GM23338 (cell line): ENCODE measurements around the gene TNS1. TPM values are rescaled to one million over a fixed set of nuclear protein-coding genes. Genes with fewer than 3 reads are reported as not detected.

Source experiments
- ATAC-seq: fragments of 200-7000 bp; cut with Tn5 transposase; 3 replicates; pipeline ENCODE4 v1.9.1; 2020
- DNase-seq: peaks from one replicate; pipeline ENCODE4 v3.0.0-alpha.2; 2015; ENCODE audit warnings: low spot score
- H2AFZ ChIP-seq: fragments of 200-600 bp; sonication (generic); 2 replicates; pipeline ENCODE4 v1.8.0; 2016; ENCODE audit warnings: antibody characterized with exemption, mild to moderate bottlenecking, moderate library complexity
- H3F3A ChIP-seq: fragments of 200-600 bp; sonication (generic); replicated peaks from 2 replicates; pipeline ENCODE4 v1.8.0; 2017; ENCODE audit warnings: antibody characterized with exemption, mixed run types, low read depth
- H3K27ac ChIP-seq: fragments of 200-600 bp; sonication (generic); 2 replicates; pipeline ENCODE4 v1.6.1; 2016; ENCODE audit warnings: low read depth
- H3K27me3 ChIP-seq: fragments of 200-600 bp; sonication (generic); 2 replicates; pipeline ENCODE4 v1.8.0; 2016; ENCODE audit warnings: mild to moderate bottlenecking, mixed run types, moderate library complexity; ENCODE audit not compliant: insufficient read depth
- H3K36me3 ChIP-seq: fragments of 200-600 bp; sonication (generic); 2 replicates; pipeline ENCODE4 v1.8.0; 2016; ENCODE audit warnings: mild to moderate bottlenecking; ENCODE audit not compliant: insufficient read depth
- H3K4me1 ChIP-seq: fragments of 200-600 bp; sonication (generic); 2 replicates; pipeline ENCODE4 v1.8.0; 2016; ENCODE audit warnings: mild to moderate bottlenecking, moderate library complexity; ENCODE audit not compliant: insufficient read depth
- H3K4me2 ChIP-seq: fragments of 200-600 bp; sonication (generic); 2 replicates; pipeline ENCODE4 v1.7.1; 2017; ENCODE audit warnings: mixed run types
- H3K4me3 ChIP-seq: fragments of 200-600 bp; sonication (generic); 2 replicates; pipeline ENCODE4 v1.6.1; 2016; ENCODE audit warnings: mixed run types
- H3K79me2 ChIP-seq: fragments of 200-600 bp; sonication (generic); replicated peaks from 2 replicates; pipeline ENCODE4 v1.8.0; 2017; ENCODE audit warnings: mild to moderate bottlenecking; ENCODE audit not compliant: insufficient read depth
- H3K9me2 ChIP-seq: fragments of 200-600 bp; sonication (generic); 2 replicates; pipeline ENCODE4 v1.8.0; 2017; ENCODE audit not compliant: insufficient read depth
- H4K20me1 ChIP-seq: fragments of 200-600 bp; sonication (generic); replicated peaks from 2 replicates; pipeline ENCODE4 v1.8.0; 2017; ENCODE audit warnings: mild to moderate bottlenecking; ENCODE audit not compliant: insufficient read depth
- H3K27ac Mint-ChIP-seq: 2 replicates; pipeline ENCODE4 v1.8.0; 2020; ENCODE audit warnings: inconsistent platforms, mild to moderate bottlenecking, moderate library complexity, mixed read lengths
- H3K27me3 Mint-ChIP-seq: 3 replicates; pipeline ENCODE4 v1.8.0; 2022; ENCODE audit warnings: low read depth, mild to moderate bottlenecking, moderate library complexity, mixed read lengths, inconsistent platforms; ENCODE audit not compliant: insufficient read depth, poor library complexity
- H3K36me3 Mint-ChIP-seq: 3 replicates; pipeline ENCODE4 v1.8.0; 2021; ENCODE audit warnings: low read depth, mild to moderate bottlenecking, inconsistent platforms, moderate library complexity, mixed read lengths
- H3K4me1 Mint-ChIP-seq: 3 replicates; pipeline ENCODE4 v1.8.0; 2020; ENCODE audit warnings: mild to moderate bottlenecking, inconsistent platforms, mixed read lengths
- H3K4me3 Mint-ChIP-seq: 3 replicates; pipeline ENCODE4 v1.8.0; 2021; ENCODE audit warnings: moderate library complexity, mild to moderate bottlenecking, inconsistent platforms, mixed read lengths
- H3K9me3 Mint-ChIP-seq: 3 replicates; pipeline ENCODE4 v1.8.0; 2020; ENCODE audit warnings: moderate library complexity, mild to moderate bottlenecking, inconsistent platforms, mixed read lengths
- CREB1 ChIP-seq: fragments of 250-450 bp; sonication (Bioruptor Pico); IDR thresholded peaks from 2 replicates; pipeline ENCODE4 v1.5.0; 2020; ENCODE audit warnings: low read depth, mild to moderate bottlenecking, moderate library complexity
- EZH2phosphoT487 ChIP-seq: fragments of 200-600 bp; sonication (generic); IDR thresholded peaks from one replicate; pipeline ENCODE4 v1.8.1; 2018; ENCODE audit warnings: antibody characterized with exemption; ENCODE audit not compliant: unreplicated experiment
- JUNB ChIP-seq: IDR thresholded peaks from one replicate; pipeline ENCODE4 v1.6.1; 2016; ENCODE audit warnings: antibody characterized with exemption; ENCODE audit not compliant: unreplicated experiment
- NANOG ChIP-seq: IDR thresholded peaks from 2 replicates; pipeline ENCODE4 v1.6.1; 2016; ENCODE audit warnings: antibody characterized with exemption, borderline replicate concordance
- POLR2AphosphoS5 ChIP-seq: IDR thresholded peaks from 2 replicates; pipeline ENCODE4 v1.6.1; 2016; ENCODE audit warnings: antibody characterized with exemption, low read depth
- STAT1 ChIP-seq: IDR thresholded peaks from one replicate; pipeline ENCODE4 v1.6.1; 2016; ENCODE audit warnings: antibody characterized with exemption; ENCODE audit not compliant: unreplicated experiment
- ZNF114 ChIP-seq: fragments of 250-450 bp; sonication (Bioruptor Pico); IDR thresholded peaks from 2 replicates; pipeline ENCODE4 v1.5.0; 2020; ENCODE audit warnings: mild to moderate bottlenecking, moderate library complexity
- ZNF331 ChIP-seq: fragments of 250-450 bp; sonication (Bioruptor Pico); IDR thresholded peaks from 2 replicates; pipeline ENCODE4 v1.5.0; 2020; ENCODE audit warnings: low read depth, mild to moderate bottlenecking, moderate library complexity
- polyA plus RNA-seq: library from polyadenylated mRNA; unstranded; fragments of >200 nt; fragmentation: Nextera tagmentation; extraction: Ambion mirVana; gene quantifications from 2 replicates; pipeline ENCODE4 v1.2.1, GENCODE V29; 2016
- total RNA-seq: library from RNA; depleted of rRNA; stranded (reverse); fragments of >200 nt; shearing (Covaris generic); gene quantifications from 2 replicates; pipeline ENCODE4 v1.2.3, GENCODE V29; 2014
- TF ChIP-seq, protein P1 (sequence below): IDR thresholded peaks from one replicate; pipeline ENCODE4 v1.6.1; 2018; ENCODE audit warnings: antibody characterized with exemption; ENCODE audit not compliant: unreplicated experiment
- TF ChIP-seq, protein P2 (sequence below): IDR thresholded peaks from 2 replicates; pipeline ENCODE4 v1.6.1; 2016; ENCODE audit warnings: antibody characterized with exemption
- TF ChIP-seq, protein P3 (sequence below), 2 experiments: fragments of 200-600 bp in 1 of 2; sonication (generic) in 1 of 2; conservative IDR thresholded peaks; 2 replicates each; pipeline versions ENCODE4 v1.5.1 to v1.6.1; 2016 to 2017; ENCODE audit warnings: antibody characterized with exemption in 2 of 2, low read depth in 2 of 2, mild to moderate bottlenecking in 2 of 2, moderate library complexity in 1 of 2
- TF ChIP-seq, protein P4 (sequence below): fragments of 250-450 bp; sonication (Bioruptor Pico); IDR thresholded peaks from 2 replicates; pipeline ENCODE4 v1.5.0; 2020; ENCODE audit warnings: mild to moderate bottlenecking, moderate library complexity

TNS1 gene
- total and polyA plus RNA-seq, 2 experiments from 2014 or later: 2.0 to 7.4 TPM

DNA sequence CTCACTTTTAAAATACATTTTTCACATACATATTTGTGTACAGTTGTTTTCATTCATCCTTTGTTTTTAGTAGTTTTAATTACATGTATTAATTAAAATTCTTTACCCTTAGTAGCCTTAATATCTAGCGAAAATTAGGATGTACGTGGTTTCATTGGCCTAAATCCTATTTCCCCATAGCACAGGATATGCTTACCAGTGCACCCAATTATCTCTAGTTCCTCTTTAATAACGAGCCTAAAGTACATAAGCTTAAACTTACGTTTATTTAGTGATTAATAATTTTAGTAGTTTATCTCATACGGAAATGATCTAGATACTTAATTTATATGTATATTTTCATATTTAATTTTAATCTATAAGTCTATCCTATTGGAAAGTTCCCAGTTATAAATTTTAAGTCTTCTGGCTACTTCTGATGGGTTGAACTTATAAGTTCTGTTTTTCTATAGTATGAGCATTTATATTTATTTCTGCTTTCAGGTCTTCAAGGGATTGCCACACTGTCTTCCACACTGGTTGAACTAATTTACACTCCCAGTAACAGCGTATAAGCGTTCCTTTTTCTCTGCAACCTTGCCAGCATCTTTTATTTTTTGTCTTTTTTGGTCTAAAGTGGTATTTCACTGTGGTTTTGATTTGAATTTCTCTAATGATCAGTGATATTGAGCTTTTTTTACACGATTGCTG lies 44.9 kb upstream of the TNS1 start:
- Mint-ChIP-seq H3K4me1 (no peaks in the 10 kb centered on the region), H3K4me3 (no peak overlapping the region), H3K27me3 (peaks cover 4% of the 10 kb centered on the region), H3K9me3 (peaks cover 24% of the 10 kb centered on the region), H3K27ac (no peak overlapping the region), H3K36me3 (peaks cover 2% of the 10 kb centered on the region; the same call in 1 of the 3 replicates)
- no peak overlapping the region for H3K27ac ChIP-seq
- H4K20me1 ChIP-seq: no peaks in the 10 kb centered on the region
- no peak overlapping the region for H3K4me3 ChIP-seq
- H3F3A ChIP-seq: no peaks in the 10 kb centered on the region
- H3K27me3 ChIP-seq: no peaks in the 10 kb centered on the region
- H3K36me3 ChIP-seq: no peaks in the 10 kb centered on the region
- DNase-seq (no peak), ATAC-seq (no peak)
- no peak overlapping the region for H2AFZ ChIP-seq
- TF ChIP-seq, protein P1, sequence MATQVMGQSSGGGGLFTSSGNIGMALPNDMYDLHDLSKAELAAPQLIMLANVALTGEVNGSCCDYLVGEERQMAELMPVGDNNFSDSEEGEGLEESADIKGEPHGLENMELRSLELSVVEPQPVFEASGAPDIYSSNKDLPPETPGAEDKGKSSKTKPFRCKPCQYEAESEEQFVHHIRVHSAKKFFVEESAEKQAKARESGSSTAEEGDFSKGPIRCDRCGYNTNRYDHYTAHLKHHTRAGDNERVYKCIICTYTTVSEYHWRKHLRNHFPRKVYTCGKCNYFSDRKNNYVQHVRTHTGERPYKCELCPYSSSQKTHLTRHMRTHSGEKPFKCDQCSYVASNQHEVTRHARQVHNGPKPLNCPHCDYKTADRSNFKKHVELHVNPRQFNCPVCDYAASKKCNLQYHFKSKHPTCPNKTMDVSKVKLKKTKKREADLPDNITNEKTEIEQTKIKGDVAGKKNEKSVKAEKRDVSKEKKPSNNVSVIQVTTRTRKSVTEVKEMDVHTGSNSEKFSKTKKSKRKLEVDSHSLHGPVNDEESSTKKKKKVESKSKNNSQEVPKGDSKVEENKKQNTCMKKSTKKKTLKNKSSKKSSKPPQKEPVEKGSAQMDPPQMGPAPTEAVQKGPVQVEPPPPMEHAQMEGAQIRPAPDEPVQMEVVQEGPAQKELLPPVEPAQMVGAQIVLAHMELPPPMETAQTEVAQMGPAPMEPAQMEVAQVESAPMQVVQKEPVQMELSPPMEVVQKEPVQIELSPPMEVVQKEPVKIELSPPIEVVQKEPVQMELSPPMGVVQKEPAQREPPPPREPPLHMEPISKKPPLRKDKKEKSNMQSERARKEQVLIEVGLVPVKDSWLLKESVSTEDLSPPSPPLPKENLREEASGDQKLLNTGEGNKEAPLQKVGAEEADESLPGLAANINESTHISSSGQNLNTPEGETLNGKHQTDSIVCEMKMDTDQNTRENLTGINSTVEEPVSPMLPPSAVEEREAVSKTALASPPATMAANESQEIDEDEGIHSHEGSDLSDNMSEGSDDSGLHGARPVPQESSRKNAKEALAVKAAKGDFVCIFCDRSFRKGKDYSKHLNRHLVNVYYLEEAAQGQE: no peak
- no peak for TF ChIP-seq POLR2AphosphoS5
- no peak for TF ChIP-seq JUNB
- no peak for TF ChIP-seq CREB1 (CRISPR knock-in tag)
- TF ChIP-seq ZNF331 (CRISPR knock-in tag): no peak
- no peak for TF ChIP-seq ZNF114 (CRISPR knock-in tag)
- TF ChIP-seq, protein P2, sequence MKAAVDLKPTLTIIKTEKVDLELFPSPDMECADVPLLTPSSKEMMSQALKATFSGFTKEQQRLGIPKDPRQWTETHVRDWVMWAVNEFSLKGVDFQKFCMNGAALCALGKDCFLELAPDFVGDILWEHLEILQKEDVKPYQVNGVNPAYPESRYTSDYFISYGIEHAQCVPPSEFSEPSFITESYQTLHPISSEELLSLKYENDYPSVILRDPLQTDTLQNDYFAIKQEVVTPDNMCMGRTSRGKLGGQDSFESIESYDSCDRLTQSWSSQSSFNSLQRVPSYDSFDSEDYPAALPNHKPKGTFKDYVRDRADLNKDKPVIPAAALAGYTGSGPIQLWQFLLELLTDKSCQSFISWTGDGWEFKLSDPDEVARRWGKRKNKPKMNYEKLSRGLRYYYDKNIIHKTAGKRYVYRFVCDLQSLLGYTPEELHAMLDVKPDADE: no peak
- no peak for TF ChIP-seq NANOG
- no peak for TF ChIP-seq EZH2phosphoT487
- TF ChIP-seq, protein P3, sequence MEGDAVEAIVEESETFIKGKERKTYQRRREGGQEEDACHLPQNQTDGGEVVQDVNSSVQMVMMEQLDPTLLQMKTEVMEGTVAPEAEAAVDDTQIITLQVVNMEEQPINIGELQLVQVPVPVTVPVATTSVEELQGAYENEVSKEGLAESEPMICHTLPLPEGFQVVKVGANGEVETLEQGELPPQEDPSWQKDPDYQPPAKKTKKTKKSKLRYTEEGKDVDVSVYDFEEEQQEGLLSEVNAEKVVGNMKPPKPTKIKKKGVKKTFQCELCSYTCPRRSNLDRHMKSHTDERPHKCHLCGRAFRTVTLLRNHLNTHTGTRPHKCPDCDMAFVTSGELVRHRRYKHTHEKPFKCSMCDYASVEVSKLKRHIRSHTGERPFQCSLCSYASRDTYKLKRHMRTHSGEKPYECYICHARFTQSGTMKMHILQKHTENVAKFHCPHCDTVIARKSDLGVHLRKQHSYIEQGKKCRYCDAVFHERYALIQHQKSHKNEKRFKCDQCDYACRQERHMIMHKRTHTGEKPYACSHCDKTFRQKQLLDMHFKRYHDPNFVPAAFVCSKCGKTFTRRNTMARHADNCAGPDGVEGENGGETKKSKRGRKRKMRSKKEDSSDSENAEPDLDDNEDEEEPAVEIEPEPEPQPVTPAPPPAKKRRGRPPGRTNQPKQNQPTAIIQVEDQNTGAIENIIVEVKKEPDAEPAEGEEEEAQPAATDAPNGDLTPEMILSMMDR (conservative IDR thresholded peaks at IDR 0.05; ENCODE audit: low read depth in 2 of 2): no peak
- TF ChIP-seq, protein P4, sequence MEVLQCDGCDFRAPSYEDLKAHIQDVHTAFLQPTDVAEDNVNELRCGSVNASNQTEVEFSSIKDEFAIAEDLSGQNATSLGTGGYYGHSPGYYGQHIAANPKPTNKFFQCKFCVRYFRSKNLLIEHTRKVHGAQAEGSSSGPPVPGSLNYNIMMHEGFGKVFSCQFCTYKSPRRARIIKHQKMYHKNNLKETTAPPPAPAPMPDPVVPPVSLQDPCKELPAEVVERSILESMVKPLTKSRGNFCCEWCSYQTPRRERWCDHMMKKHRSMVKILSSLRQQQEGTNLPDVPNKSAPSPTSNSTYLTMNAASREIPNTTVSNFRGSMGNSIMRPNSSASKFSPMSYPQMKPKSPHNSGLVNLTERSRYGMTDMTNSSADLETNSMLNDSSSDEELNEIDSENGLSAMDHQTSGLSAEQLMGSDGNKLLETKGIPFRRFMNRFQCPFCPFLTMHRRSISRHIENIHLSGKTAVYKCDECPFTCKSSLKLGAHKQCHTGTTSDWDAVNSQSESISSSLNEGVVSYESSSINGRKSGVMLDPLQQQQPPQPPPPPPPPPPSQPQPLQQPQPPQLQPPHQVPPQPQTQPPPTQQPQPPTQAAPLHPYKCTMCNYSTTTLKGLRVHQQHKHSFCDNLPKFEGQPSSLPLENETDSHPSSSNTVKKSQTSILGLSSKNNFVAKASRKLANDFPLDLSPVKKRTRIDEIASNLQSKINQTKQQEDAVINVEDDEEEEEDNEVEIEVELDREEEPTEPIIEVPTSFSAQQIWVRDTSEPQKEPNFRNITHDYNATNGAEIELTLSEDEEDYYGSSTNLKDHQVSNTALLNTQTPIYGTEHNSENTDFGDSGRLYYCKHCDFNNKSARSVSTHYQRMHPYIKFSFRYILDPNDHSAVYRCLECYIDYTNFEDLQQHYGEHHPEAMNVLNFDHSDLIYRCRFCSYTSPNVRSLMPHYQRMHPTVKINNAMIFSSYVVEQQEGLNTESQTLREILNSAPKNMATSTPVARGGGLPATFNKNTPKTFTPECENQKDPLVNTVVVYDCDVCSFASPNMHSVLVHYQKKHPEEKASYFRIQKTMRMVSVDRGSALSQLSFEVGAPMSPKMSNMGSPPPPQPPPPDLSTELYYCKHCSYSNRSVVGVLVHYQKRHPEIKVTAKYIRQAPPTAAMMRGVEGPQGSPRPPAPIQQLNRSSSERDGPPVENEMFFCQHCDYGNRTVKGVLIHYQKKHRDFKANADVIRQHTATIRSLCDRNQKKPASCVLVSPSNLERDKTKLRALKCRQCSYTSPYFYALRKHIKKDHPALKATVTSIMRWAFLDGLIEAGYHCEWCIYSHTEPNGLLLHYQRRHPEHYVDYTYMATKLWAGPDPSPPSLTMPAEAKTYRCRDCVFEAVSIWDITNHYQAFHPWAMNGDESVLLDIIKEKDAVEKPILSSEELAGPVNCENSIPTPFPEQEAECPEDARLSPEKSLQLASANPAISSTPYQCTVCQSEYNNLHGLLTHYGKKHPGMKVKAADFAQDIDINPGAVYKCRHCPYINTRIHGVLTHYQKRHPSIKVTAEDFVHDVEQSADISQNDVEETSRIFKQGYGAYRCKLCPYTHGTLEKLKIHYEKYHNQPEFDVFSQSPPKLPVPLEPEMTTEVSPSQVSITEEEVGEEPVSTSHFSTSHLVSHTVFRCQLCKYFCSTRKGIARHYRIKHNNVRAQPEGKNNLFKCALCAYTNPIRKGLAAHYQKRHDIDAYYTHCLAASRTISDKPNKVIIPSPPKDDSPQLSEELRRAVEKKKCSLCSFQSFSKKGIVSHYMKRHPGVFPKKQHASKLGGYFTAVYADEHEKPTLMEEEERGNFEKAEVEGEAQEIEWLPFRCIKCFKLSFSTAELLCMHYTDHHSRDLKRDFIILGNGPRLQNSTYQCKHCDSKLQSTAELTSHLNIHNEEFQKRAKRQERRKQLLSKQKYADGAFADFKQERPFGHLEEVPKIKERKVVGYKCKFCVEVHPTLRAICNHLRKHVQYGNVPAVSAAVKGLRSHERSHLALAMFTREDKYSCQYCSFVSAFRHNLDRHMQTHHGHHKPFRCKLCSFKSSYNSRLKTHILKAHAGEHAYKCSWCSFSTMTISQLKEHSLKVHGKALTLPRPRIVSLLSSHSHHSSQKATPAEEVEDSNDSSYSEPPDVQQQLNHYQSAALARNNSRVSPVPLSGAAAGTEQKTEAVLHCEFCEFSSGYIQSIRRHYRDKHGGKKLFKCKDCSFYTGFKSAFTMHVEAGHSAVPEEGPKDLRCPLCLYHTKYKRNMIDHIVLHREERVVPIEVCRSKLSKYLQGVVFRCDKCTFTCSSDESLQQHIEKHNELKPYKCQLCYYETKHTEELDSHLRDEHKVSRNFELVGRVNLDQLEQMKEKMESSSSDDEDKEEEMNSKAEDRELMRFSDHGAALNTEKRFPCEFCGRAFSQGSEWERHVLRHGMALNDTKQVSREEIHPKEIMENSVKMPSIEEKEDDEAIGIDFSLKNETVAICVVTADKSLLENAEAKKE (CRISPR knock-in tag): no peak
- no peak for TF ChIP-seq STAT1
- no peaks in the 10 kb centered on the region for H3K79me2 ChIP-seq
- no peaks in the 10 kb centered on the region for H3K9me2 ChIP-seq
- no peak overlapping the region for H3K4me2 ChIP-seq
- H3K4me1 ChIP-seq: no peaks in the 10 kb centered on the region
